Measurements from ENCODE around the gene CABP2. TPM values are rescaled to one million over a fixed set of nuclear protein-coding genes. Genes with fewer than 3 reads are reported as not detected.

Gene CABP2
- polyA plus RNA-seq, 1 experiment: not detected

DNA sequence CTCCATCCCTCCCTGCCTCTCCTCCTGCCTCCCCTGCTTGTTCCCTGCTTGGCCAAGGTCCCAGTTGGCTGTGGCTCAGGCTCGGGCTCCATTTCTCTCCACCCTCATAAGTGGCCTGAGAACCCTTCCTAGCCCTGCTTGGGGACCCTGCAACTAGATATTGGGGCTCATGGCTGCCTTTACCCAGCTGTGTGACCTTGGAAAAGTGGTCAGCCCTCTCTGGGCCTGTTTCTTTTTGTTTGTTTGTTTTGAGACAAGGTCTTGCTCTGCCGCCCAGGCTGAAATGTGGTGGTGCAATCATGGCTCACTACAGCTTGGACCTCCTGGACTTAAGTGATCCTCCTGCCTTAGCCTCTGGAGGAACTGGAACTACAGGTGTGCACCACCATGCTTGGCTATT, 20.3 kb upstream of the CABP2 start:
- H3K4me3 ChIP-seq (ENCODE audit: low read depth, low read length): no peak overlapping the region
- no peak for DNase-seq (ENCODE audit: low read depth)
- H3K36me3 ChIP-seq (ENCODE audit: control insufficient read depth, insufficient read depth, low read length): no peaks in the 10 kb centered on the region
- TF ChIP-seq, protein P1, sequence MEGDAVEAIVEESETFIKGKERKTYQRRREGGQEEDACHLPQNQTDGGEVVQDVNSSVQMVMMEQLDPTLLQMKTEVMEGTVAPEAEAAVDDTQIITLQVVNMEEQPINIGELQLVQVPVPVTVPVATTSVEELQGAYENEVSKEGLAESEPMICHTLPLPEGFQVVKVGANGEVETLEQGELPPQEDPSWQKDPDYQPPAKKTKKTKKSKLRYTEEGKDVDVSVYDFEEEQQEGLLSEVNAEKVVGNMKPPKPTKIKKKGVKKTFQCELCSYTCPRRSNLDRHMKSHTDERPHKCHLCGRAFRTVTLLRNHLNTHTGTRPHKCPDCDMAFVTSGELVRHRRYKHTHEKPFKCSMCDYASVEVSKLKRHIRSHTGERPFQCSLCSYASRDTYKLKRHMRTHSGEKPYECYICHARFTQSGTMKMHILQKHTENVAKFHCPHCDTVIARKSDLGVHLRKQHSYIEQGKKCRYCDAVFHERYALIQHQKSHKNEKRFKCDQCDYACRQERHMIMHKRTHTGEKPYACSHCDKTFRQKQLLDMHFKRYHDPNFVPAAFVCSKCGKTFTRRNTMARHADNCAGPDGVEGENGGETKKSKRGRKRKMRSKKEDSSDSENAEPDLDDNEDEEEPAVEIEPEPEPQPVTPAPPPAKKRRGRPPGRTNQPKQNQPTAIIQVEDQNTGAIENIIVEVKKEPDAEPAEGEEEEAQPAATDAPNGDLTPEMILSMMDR (IDR thresholded peaks at IDR 0.05; ENCODE audit: insufficient read depth, low read depth, low read length): no peak
- ChIA-PET POLR2A (interaction anchor here (0.6 kb wide), 1 partner anchor 43 kb away, joined by 3 read pairs; no protein-coding TSS in a partner anchor), CTCF (no interaction called here)
- H3K27me3 ChIP-seq (ENCODE audit: control insufficient read depth, insufficient read depth, low read length): peaks cover 2% of the 10 kb centered on the region

DNA sequence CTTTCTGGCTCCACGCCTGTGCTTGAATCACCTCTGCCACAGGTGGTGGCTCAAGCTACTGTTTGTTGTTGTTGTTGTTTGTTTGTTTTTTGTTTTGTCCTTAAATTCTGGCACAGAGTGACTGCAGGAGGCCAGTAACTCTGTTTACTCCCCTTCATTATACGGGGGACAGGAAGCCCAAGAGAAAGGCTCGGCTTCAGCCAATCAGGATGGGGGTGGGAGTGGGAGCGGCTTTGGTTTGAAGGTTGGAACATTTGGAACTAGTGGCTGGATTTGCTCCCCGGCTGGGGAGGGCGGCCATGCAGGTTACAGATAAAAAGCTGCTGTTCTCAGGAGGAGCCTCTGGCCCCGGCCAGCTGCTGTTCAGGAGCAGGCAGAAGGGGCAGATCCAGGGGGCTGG, 19.7 kb upstream of the CABP2 start:
- DNase-seq (ENCODE audit: low read depth): no peak
- TF ChIP-seq, protein P1 (IDR thresholded peaks at IDR 0.05; ENCODE audit: insufficient read depth, low read depth, low read length): no peak
- H3K4me3 ChIP-seq (ENCODE audit: low read depth, low read length): no peak overlapping the region
- CTCF ChIA-PET: no interaction called here
- no peaks in the 10 kb centered on the region for H3K36me3 ChIP-seq (ENCODE audit: control insufficient read depth, insufficient read depth, low read length)
- peaks cover 2% of the 10 kb centered on the region for H3K27me3 ChIP-seq (ENCODE audit: control insufficient read depth, insufficient read depth, low read length)
- POLR2A ChIA-PET: interaction anchor here (0.6 kb wide), 1 partner anchor 42 kb away, joined by 3 read pairs; no protein-coding TSS in a partner anchor

DNA sequence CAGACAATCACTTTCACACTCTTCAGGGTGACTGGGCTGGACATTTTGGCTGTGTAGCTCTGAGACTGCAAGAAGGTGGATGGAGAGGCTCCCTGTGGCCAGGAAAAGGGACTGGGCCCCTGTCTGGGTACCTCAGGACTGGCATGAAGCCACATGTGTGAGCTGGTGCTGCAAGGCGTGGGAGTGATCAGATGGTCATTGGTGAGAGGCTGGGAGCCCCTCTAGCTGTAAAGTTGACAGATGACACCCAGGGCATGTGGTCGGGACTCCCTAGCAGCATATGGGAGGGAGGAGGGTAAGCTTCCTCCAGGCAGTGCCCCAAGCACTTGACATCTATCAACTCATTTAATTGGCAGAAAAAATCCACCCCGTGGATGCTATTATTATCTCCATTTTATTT, 18.9 kb upstream of the CABP2 start:
- Histone ChIP-seq H3K36me3 (ENCODE audit: control insufficient read depth, insufficient read depth, low read length) (no peaks in the 10 kb centered on the region), H3K27me3 (ENCODE audit: control insufficient read depth, insufficient read depth, low read length) (peaks cover 2% of the 10 kb centered on the region), H3K4me3 (ENCODE audit: low read depth, low read length) (no peak overlapping the region)
- TF ChIP-seq, protein P1 (IDR thresholded peaks at IDR 0.05; ENCODE audit: insufficient read depth, low read depth, low read length): no peak
- ChIA-PET POLR2A (no interaction called here), CTCF (interaction anchor here (1.1 kb wide), 1 partner anchor 9 kb away, joined by 4 read pairs; no protein-coding TSS in a partner anchor)
- DNase-seq (ENCODE audit: low read depth): no peak

DNA sequence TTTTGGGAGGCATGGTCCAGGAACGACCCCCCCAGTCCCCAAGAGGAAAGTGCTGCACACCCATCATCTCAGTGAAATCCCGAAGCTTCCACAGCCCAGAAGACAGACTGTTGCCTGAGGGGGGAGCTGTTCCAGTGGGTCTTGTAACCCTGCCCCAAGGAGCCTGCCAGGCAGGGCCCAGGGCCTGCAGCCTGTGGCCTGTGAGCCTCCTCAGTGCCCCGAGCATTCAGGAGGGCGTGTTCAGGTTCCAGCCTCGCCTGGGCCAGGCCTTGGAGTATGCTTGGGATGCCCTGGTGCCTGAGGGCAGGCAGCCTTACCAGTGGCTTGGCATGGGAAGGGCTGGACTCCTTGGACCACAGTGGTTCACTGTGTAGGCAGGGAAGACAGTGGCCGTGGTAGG, 18.0 kb upstream of the CABP2 start:
- DNase-seq (ENCODE audit: low read depth): no peak
- Histone ChIP-seq H3K27me3 (ENCODE audit: control insufficient read depth, insufficient read depth, low read length) (peaks cover 2% of the 10 kb centered on the region), H3K4me3 (ENCODE audit: low read depth, low read length) (no peak overlapping the region), H3K36me3 (ENCODE audit: control insufficient read depth, insufficient read depth, low read length) (no peaks in the 10 kb centered on the region)
- POLR2A ChIA-PET: no interaction called here
- CTCF ChIA-PET: interaction anchor here (0.8 kb wide), 1 partner anchor 9 kb away, joined by 3 read pairs; no protein-coding TSS in a partner anchor
- TF ChIP-seq, protein P1 (IDR thresholded peaks at IDR 0.05; ENCODE audit: insufficient read depth, low read depth, low read length): no peak

DNA sequence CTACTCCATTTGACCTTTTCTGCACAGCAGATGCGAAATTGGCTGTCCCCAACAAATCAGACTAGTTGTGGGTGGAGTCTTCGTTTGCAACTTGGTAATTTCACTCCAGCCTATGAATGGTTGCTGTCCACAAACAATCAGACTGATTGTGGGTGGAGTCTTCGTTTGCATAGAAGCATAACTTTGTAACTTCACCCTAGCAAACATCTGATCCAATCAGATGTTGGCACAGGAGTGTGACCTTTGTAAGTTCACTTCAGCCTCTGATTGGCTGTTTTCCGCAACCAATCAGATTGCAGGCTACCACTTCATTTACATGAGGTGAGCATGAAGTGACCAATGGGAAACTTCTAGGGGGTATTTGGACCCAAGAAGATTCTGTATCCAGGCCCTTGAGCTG, 16.3 kb upstream of the CABP2 start:
- ChIA-PET CTCF (no interaction called here), POLR2A (no interaction called here)
- no peak for DNase-seq (ENCODE audit: low read depth)
- Histone ChIP-seq H3K36me3 (ENCODE audit: control insufficient read depth, insufficient read depth, low read length) (no peaks in the 10 kb centered on the region), H3K4me3 (ENCODE audit: low read depth, low read length) (no peak overlapping the region), H3K27me3 (ENCODE audit: control insufficient read depth, insufficient read depth, low read length) (peaks cover 2% of the 10 kb centered on the region)
- TF ChIP-seq, protein P1 (IDR thresholded peaks at IDR 0.05; ENCODE audit: insufficient read depth, low read depth, low read length): no peak

Data from BJ (cell line).